Anterior cingulate cortex (tissue), 58 donors: ENCODE results near the gene LLGL1.
"Not testable (repeated sequence)": the region's sequence is repeated elsewhere in the genome, so short reads cannot be mapped to it uniquely, and the experiment has no call there.

Experiments used
- DNase-seq, 58 donors: peaks; one replicate each; lab custom pipeline; 2025; lab: John Stamatoyannopoulos, UW

LLGL1 gene

DNA sequence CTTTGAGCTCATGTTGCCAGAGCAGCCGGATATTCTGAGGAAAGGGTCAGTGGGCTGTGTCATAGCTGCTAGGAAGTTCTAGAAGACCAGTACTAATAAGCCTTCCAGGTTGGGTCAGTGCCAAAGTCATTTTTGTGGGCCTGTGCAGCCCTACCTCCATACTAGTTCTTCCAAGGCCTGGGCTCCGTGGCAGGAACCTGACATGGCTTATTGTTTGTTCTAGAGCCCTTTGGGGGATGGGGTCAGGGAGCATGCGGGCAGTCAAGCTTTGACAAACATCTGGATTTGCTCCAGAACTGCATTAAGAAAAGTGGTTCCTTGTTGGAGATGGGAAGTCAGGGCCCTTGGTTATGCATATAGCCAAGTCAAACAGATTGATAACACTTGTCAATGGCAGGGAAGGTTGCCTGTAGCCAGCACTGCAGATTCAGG, 34.2 kb upstream of the LLGL1 start:
- peak in 2 of 58 donors; percentile 11 to 45 for DNase-seq

DNA sequence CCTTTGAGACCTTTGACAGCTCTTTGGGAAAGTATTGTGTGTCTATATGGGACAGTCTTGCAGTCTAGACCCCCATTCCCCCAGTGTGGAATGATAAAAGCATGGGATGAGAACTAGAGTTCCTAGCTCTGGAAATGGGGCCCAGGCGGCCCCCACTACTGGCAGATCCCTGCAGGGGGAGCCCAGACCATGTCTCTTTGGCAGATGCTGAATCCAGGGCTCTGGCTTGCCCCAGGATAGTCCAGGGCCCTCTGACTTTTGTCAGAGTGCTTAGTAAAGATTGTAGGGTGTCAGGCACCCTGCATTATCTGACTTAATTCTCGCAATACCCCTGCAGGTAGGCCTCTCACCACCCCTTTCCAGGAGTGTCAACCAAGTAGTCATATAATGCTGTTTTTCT, 33.5 kb upstream of the LLGL1 start:
- no peak for DNase-seq

DNA sequence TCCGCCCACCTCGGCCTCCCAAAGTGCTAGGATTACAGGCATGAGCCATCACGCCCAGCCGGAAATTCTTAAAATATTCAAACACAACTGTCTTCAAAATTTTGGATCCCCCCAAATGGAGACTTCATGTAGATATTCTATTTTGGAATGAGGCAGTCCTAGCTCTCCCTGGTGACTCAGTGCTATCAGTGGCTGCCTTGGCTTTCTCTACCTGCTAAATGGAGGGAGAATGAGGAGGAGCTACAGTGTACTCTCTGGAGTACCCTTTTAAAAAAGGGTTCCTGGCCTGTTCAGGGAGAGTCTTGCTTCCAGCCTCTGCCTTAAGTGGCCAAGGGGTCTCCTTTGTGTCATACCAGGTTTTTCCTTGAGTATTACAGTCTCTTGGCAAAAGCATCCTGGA, 31.0 kb upstream of the LLGL1 start:
- DNase-seq, result no peak

DNA sequence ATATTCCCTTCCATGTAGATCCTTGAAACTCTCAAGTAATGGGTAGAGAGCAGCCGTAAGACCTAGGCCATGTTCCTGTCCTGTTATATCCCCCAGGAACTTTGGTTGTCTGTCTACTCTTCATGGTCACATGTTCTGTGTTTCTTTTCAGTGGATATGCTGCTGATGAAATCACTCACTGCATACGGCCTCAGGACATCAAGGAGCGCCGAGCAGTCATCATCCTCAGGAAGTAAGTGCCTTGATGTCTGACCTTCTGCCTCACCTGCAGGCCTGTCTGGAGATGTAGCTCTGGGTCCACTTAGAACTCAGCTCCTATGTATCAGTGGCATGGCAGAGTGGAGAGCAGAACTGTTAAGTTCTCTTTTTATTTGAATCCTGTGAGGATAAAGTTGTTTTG, 30.6 kb upstream of the LLGL1 start:
- DNase-seq, result no peak

DNA sequence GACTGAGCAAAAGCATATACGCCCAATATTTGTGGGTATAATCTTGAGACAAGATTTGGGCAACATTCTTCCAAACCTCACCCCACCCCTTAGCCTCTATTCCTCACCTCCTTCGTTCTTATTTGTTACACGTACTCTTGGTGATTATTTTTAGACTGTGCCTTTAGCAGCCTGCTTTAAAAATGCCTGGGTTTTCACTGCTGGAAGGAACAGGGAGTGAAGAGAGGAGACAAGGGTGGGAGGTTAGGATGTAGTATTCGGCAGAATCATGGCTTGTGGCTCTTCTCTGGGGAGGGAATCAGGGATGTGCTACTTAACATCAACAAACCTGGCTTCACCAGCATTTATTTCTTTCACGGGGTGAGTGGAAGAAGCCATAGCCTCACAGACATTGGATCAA, 30.2 kb upstream of the LLGL1 start:
- DNase-seq, result no peak

DNA sequence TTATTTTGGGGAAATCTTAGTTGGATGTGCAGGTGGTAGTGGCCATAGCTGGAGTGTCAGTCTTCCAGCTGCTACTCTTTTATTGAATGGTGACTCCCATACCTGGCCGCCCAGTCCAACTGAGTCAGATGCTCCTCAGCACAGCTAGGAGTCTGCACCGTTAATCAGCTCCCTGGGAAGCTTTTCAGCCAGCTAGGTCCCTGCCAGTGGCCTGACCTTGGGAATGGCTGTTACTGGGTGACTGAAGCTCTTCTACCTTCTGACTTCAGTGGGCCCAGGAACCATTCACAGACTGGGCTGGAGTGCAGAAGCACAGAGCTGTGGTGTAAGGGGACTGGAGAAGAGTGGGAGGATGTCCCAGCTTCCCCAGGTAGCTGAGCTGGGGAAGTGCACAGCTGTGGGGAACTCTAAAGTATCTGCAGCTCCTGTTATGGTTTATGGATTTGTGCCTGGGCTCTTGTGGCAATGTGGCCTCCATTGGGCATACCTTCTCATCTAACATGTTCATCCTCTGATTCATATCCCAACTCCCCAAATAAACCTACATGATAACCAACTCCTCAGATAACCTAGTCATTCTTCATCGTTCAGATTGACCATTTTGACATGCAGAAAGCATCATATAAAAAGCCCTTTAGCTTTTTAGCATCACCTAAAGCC, 27.8 kb upstream of the LLGL1 start:
- no peak for DNase-seq

DNA sequence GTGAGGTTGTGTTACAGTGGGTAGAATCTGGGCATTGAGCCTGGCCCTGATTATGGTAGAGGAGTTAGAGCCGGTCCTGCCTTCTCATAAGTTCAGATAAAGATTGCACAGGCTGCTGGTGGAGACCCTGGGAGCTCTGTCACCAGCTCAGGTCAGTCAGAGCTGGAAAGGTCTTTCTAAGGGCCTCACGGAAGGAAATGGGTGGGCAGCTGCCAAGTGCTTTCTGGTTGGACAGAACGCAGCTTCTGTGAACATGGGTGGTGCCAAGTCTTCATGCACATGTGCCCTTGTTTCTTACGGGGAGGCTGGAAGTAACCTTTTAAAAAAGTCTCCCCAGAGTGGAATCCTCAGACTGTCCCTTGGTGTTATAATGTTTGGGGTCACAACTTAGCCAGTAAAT, 26.9 kb upstream of the LLGL1 start:
- DNase-seq, result no peak

DNA sequence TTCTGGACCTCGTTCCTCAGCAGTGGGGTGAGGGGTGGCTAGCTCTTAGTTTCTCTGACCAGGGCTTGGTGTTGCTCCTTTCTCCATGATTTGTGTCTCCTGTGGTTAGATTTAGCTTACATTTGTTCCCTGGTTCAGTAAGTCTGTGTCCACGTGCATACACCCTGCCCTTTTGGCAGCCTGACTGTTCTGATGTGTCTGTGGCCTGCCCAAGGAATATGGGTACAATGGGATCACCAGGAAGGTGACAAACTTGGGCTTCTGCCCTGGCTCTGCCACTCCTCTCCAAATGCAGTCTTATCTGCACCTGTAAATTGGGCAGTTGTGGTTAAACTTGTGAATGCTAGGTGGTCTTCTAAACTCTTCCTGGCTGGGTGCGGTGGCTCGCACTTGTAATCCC, 24.3 kb upstream of the LLGL1 start:
- DNase-seq, result no peak

DNA sequence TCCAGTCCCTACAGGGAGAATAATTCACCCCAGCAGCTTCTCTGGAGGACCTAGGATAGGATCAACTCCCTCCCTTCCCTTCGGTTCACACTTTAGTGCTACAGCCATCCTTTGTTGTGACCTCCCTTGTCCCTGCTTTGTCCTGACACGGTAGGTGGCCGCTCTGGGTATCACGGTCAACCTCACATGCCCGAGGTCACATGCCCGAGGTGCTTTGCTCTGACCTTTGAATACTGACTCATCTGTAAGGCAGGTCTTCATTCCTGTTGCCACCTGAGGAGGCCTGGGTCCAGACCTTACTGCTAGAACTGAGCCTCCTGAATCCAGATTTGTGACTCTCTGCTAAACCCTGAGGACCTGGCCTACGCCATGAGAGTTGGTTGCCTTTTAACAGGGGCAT, 22.1 kb upstream of the LLGL1 start:
- DNase-seq, result no peak

DNA sequence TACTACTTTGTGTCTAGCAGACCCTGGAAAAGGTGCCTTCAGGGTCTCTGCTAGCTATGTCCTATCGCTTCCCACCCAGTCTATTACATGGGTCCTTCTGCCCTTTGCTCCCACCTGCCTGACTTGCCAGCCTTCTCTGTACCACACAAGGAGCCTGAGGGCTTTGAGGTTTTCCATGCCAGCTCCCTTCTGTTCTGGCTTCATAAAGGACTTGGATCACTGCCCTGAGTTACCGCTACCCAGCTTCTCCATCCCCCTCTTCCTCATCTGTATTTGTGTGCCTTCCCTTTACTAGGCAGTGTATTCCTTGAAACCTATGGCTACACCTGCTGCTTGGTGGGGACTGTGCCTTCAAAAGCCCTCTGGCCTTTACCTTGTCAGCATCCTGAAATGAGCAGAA, 19.6 kb upstream of the LLGL1 start:
- DNase-seq, result no peak

DNA sequence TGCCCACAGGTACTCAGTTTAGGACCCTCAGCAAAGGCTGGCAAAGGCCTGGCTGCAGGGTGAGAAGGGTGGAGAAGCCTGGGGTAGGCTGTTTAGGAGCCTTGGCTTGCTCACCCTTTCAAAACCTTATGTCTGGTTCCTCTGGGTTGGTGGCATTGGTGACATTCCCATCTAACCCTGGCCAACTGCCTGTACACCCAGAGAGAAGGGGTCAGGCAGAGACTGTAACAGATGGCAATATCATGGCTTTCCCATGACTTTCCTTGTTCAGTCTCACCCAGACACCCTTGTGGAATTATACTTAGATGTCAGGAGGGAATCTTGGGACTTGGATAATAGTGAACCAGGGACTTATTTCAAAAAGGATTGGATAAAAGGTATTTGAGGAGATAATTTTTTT, 18.5 kb upstream of the LLGL1 start:
- DNase-seq, result no peak

DNA sequence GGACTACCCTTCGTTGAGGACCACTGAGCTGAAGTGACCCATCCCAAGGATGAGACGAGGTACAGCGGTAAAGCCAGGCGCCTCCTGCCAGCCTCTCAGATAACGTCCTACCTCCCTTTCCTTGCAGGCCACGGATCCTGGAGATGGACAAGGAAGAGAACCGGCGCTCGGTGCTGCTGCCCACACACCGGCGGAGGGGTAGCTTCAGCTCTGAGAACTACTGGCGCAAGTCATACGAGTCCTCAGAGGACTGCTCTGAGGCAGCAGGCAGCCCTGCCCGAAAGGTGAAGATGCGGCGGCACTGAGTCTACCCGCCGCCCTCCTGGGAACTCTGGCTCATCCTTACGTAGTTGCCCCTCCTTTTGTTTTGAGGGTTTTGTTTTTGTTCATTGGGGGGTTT, 17.3 kb upstream of the LLGL1 start:
- no peak for DNase-seq

DNA sequence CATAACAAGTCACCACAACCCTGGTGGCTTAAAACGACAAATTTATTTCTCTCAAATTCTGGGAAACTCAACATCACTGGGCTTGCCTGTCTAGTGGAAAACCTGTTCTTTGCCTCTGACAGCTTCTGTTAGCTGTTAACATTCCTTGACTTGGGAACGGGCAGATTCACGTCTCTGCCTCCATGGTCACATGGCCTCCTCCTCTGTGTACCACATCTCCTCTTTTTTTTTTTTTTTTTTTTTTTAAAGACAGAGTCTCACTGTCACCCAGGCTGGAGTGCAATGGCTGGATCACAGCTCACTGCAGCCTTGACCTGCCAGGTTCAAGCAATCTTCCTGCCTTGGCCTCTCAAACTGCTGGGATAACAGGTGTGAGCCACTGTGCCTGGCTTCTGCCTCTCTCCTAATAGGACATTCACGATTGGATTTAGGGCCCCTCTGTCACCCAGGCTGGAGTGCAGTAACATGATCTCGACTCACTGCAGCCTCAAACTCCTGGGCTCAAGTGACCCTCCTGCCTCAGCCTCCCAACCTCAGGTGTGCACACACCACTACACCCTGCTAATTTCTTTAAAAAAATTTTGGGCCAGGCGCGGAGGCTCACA, 11.7 kb upstream of the LLGL1 start:
- no peak for DNase-seq

DNA sequence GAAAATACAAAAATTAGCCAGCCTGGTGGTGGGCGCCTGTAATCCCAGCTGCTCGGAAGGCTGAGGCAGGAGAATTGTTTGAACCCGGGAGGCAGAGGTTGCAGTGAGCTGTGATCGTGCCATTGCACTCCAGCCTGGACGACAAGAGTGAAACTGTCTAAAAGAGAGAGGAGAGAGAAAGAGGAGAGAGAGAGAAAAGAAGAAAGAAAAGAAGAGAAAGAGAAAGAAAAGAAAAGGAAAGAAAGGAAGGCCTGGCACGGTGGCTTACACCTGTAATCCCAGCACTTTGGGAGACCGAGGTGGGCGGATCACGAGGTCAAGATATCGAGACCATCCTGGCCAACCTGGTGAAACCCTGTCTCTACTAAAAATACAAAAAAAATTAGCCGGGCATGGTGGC, 8.5 kb upstream of the LLGL1 start:
- not testable (repeated sequence) for DNase-seq

DNA sequence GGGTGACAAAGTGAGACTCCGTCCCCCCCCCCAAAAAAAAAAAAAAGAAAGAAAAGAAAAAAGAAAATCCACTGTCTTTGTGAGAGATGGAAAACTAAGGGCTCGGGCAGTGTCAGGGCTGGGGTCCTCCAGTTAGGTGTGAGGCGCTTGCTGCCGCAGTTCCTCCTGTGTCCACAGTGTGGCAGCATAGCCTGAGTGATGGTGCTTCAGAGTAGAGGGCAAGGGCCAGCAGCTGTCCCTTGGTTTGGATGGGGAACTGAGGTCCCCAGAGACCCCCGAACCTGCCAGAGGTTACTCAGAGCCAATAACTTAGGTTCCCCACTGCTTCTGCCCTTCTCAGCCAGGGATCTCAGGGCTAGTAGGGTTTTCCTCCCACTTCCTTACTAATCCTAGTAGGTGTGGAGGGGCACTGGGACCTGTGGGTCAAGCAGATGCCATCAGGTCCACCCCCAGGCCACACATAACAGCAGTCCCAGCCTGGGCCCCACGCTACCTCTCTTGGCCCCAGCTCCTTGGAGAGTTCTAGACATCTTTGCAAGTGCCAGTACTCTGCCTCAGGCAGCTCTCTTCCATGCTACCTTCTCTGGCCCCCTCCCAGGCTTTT, 7.9 kb upstream of the LLGL1 start:
- DNase-seq, result peak in 49 of 58 donors; percentile 5 to 81 (median 49)

DNA sequence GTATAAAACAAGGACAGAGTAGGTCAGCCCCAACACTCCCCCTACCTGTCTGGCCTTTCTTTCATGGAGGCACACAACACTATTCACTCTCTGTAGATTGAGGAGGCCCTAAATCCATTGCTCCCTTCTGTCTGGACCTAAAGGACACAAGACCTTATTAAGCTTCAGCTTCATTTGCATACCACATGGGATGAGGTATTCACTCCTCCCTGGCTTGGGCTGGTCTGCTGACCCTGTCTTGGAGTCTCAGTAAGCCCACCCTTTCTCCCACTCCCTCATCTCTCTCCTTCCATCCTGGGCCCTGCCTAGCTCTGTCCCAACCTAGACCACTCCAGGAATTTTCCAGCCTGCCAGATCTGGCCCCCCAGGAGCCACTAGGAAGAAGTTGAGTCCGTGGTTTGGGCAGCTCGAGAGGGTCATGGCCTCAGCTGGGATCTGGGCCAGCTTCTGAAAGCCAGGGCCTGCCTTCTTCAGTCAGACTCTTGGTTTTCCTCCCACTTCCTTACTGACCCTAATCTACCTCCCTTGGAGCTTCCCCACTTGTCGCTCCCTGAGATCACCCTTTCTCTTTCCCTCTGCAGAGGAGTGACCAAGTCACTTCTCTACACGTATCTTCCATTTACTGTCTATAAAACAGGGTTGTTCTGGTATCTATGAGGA, 6.5 kb upstream of the LLGL1 start:
- no peak for DNase-seq

DNA sequence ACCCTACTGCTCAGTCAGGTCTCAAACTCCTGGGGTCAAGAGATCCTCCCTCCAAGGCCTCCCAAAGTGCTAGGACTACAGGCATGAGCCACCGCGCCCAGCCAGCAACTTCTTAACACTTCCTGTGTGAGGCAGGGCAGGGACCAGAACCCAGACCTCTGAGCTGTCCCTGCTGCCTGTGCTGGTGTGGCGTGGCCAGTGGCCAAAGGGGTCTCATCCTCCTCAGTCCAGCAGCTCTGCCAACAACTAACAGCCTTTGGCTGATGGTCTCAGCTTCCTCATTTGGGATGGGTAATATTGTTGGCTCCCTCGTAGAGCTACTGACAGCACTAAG, 1.4 kb upstream of the LLGL1 start:
- no peak for DNase-seq

DNA sequence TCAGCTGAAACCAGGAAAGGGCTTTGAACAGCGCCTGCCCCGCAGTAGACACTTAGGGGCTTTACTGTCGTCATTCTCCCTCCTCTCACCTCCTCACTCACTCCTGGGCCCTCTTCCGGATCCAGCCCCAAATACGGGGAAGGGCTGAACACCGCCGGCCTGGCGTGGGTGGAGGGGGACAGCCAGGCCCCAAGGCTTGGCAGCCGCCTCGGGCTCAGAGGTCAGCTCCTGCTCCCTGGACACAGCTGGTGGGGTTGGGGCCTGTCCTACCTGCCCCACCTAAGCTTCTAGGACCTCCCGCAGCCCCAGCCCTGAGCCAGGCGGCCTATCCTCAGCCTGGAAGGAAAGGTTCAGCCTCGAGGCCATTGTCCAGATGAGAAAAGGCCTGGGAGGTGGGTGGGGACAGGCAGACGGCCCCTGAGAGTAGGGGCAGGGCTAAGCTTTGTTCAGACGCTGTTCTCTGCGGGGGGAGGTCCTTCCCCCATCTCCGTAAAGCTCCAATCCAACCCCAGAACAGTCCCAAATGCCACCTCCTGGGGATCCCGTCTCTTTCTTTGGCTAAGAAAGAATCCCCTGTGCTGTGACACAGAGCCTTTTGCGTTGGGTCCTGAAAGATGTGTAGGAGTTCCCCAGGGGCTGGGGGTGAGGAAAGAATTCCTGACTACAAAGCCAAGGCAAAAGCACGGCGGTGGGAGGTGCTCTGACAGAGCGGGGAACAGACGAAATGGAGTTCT, 881 bp upstream of the LLGL1 start:
- DNase-seq, result no peak

DNA sequence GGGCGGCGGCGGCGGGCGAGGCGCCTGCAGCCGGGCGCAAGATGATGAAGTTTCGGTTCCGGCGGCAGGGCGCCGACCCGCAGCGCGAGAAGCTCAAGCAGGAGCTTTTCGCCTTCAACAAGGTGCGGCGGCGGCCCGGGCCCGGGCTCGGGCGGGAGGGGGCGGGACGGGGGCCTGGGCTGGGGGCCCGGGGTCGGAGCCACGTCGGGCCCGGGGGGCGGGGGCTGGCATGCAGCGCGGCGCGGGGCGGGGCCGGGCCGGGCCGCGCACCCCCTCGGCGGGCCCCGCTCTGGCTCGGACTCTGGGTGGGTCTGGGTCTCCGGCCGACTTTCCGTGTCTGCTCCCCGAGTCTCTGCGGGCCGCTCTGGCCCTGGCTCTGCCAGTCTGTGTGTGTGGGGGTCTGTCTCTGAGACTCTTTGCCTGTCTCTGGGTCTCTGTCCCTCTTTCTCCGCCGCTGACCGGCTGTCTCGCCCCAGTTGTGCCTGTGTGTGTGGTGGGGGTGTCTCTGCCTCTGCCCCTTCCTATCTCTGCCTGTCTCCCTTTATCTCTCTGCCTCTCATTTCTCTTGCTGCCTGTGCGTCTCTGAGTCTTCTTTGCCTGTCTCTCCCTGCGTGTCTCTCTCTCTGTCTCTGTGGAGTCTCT, 328 bp downstream of the LLGL1 start:
- DNase-seq, result peak in 10 of 58 donors; percentile 33 to 73 (median 63)

DNA sequence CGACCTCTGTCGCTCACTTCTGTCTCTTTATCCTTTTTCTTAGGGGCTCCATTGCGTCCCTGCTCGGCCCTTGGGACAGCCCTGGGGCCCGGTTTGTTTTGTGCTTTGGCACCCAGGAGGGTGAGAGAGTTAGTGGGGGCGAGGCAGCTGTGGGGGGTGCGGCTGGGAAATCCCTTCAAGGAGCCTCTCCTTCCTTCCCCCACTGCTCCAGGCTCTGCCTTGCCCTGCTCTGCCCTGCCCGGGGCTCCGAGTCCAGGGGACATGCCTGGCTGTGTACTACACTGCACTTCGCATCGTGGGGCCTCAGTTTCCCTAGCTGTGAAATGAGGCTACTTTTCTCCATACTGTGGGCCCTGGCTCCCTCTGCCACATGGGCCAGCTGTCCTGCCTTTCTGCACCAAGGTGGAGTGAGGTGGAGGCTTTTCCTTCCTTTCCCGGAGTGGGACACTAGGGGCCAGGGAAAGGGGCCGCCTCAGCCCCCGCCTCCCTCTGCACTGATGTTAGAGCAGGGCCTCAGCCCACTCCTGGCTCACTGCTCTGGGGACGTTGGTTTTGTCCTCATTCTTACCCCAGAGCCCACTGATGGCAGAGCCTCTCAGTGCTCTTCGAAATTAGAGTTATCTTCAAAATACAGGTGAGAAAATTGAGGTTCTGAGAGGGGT, 980 bp downstream of the LLGL1 start:
- no peak for DNase-seq
